ENCODE data around the gene CCDC57.

The CCDC57 gene

GRCh38 chr17:82246365-82247181, 33.9 kb upstream of the CCDC57 start:
- no peak for DNase-seq

- DNase-seq, result no peak
Observed at GRCh38 chr17:82246040-82246364, 33.4 kb upstream of the CCDC57 start.

- DNase-seq, result no peak
Observed at GRCh38 chr17:82245134-82246039, 32.7 kb upstream of the CCDC57 start.

- DNase-seq, result no peak
Observed at GRCh38 chr17:82244413-82245133, 31.9 kb upstream of the CCDC57 start.

GRCh38 chr17:82243648-82244412, 31.2 kb upstream of the CCDC57 start:
- no peak for DNase-seq

GRCh38 chr17:82242977-82243647, 30.5 kb upstream of the CCDC57 start:
- no peak for DNase-seq

GRCh38 chr17:82242698-82242976, 30.0 kb upstream of the CCDC57 start:
- no peak for DNase-seq

GRCh38 chr17:82241926-82242697, 29.5 kb upstream of the CCDC57 start:
- DNase-seq, result no peak

- DNase-seq, result no peak
Observed at GRCh38 chr17:82241183-82241925, 28.7 kb upstream of the CCDC57 start.

- no peak for DNase-seq
Observed at GRCh38 chr17:82240506-82241182, 28.0 kb upstream of the CCDC57 start.

GRCh38 chr17:82239926-82240505, 27.4 kb upstream of the CCDC57 start:
- no peak for DNase-seq

- DNase-seq, result no peak
Observed at GRCh38 chr17:82239401-82239925, 26.8 kb upstream of the CCDC57 start.

GRCh38 chr17:82238472-82239201, 26.0 kb upstream of the CCDC57 start:
- DNase-seq, result peak; percentile 91

GRCh38 chr17:82237746-82238471, 25.3 kb upstream of the CCDC57 start:
- no peak for DNase-seq

GRCh38 chr17:82237083-82237745, 24.6 kb upstream of the CCDC57 start:
- DNase-seq, result no peak

GRCh38 chr17:82236142-82236971, 23.7 kb upstream of the CCDC57 start:
- DNase-seq, result peak; percentile 65

- DNase-seq, result no peak
Observed at GRCh38 chr17:82235775-82236141, 23.1 kb upstream of the CCDC57 start.

All from NCI-H510A treated with DMSO at 0.1 percent for 48 hours (cell line).